Midbrain (tissue), 1 donor: ENCODE measurements around the gene KDM1A.
"Not testable (repeated sequence)": the region's sequence is repeated elsewhere in the genome, so short reads cannot be mapped to it uniquely, and the experiment has no call there.

Experiments
- DNase-seq: peaks from one replicate; lab custom pipeline; 2025; lab: John Stamatoyannopoulos, UW

The KDM1A gene

GRCh38 chr1:23019094-23019862 lies at the start of gene KDM1A:
TSS of gene KDM1A (plus strand) at chr1:23019468. CDS start at chr1:23019597, 129 bp downstream.
- DNase-seq, result peak; percentile 98

GRCh38 chr1:22970096-22970495 lies 49.2 kb upstream of the KDM1A start:
- no peak for DNase-seq

- DNase-seq, result no peak
These were observed 48.1 kb upstream of the KDM1A start for GRCh38 chr1:22971161-22971560.

GRCh38 chr1:22971611-22972405 lies 47.5 kb upstream of the KDM1A start:
- no peak for DNase-seq

- no peak for DNase-seq
These were observed 46.5 kb upstream of the KDM1A start, which contains the start of gene LACTBL1 for GRCh38 chr1:22972760-22973159. TSS of gene LACTBL1 (minus strand) at chr1:22972866. CDS start at chr1:22972316, 550 bp downstream.

GRCh38 chr1:22975694-22976093 lies 43.6 kb upstream of the KDM1A start:
- no peak for DNase-seq

GRCh38 chr1:22976127-22976460 lies 43.2 kb upstream of the KDM1A start:
- no peak for DNase-seq

GRCh38 chr1:22976461-22977243 lies 42.6 kb upstream of the KDM1A start:
- peak; percentile 46 for DNase-seq

- no peak for DNase-seq
These were observed 41.0 kb upstream of the KDM1A start for GRCh38 chr1:22978299-22978698.

- not testable (repeated sequence) for DNase-seq
These were observed 38.8 kb upstream of the KDM1A start for GRCh38 chr1:22980471-22980790.

- no peak for DNase-seq
These were observed 35.3 kb upstream of the KDM1A start for GRCh38 chr1:22983944-22984343.

- DNase-seq, result not testable (repeated sequence)
These were observed 26.9 kb upstream of the KDM1A start for GRCh38 chr1:22992384-22992783.

- not testable (repeated sequence) for DNase-seq
These were observed 26.0 kb upstream of the KDM1A start for GRCh38 chr1:22993220-22993795.

- DNase-seq, result no peak
These were observed 23.5 kb upstream of the KDM1A start for GRCh38 chr1:22995774-22996173.

- DNase-seq, result not testable (repeated sequence)
These were observed 21.7 kb upstream of the KDM1A start for GRCh38 chr1:22997528-22997927.

- DNase-seq, result not testable (repeated sequence)
These were observed 19.1 kb upstream of the KDM1A start for GRCh38 chr1:23000133-23000532.

- DNase-seq, result not testable (repeated sequence)
These were observed 17.1 kb upstream of the KDM1A start for GRCh38 chr1:23002218-23002617.

GRCh38 chr1:23004112-23004511 lies 15.2 kb upstream of the KDM1A start:
- DNase-seq, result no peak

- not testable (repeated sequence) for DNase-seq
These were observed 14.5 kb upstream of the KDM1A start for GRCh38 chr1:23004769-23005168.

GRCh38 chr1:23007106-23007505 lies 12.2 kb upstream of the KDM1A start:
- no peak for DNase-seq

- DNase-seq, result no peak
These were observed 10.4 kb upstream of the KDM1A start for GRCh38 chr1:23008901-23009300.

GRCh38 chr1:23010025-23010424 lies 9.2 kb upstream of the KDM1A start:
- not testable (repeated sequence) for DNase-seq
